Measurements from ENCODE around the gene ALDH18A1. TPM values are rescaled to one million over a fixed set of nuclear protein-coding genes. Genes with fewer than 3 reads are reported as not detected.

ALDH18A1 gene
- total RNA-seq, 1 experiment from 2014 or later: 114 TPM

- no peak overlapping the region for H3K14ac ChIP-seq (ENCODE audit: insufficient read depth, low read length)
- no peak overlapping the region for H2BK15ac ChIP-seq (ENCODE audit: low read depth, low read length)
- H2BK120ac ChIP-seq (ENCODE audit: low read depth, low read length, poor library complexity, severe bottlenecking): no peak overlapping the region
- H3K9me3 ChIP-seq (ENCODE audit: control insufficient read depth, low read depth, low read length): no peaks in the 10 kb centered on the region
- no peak overlapping the region for H3K27ac ChIP-seq (ENCODE audit: insufficient read length, low read depth, low read length)
- peaks cover 2% of the 10 kb centered on the region for H3K27me3 Mint-ChIP-seq (ENCODE audit: low read depth)
- H4K91ac ChIP-seq (ENCODE audit: insufficient read length, low read depth, low read length): no peak overlapping the region
- peaks cover 0 to 3% of the 10 kb centered on the region in 2 experiments; a peak in 1 of 4 replicates for H3K4me1 Mint-ChIP-seq
- no CpG with 5 or more reads among the region's 11 CpGs for WGBS (ENCODE audit: extremely low coverage, insufficient read length, low lambda C conversion rate)
- H3K23me2 ChIP-seq (ENCODE audit: insufficient read length, low read depth, low read length, poor library complexity, severe bottlenecking): no peaks in the 10 kb centered on the region
- no peak overlapping the region for H3K56ac ChIP-seq (ENCODE audit: insufficient read length, low read depth, low read length)
- DNase-seq: no peak
- H2AFZ ChIP-seq (ENCODE audit: low read length): no peak overlapping the region
- no peak overlapping the region for H2AK5ac ChIP-seq (ENCODE audit: insufficient read length, low read length)
- no peak overlapping the region for H3K4ac ChIP-seq (ENCODE audit: low read depth, low read length)
- H3K4me3 Mint-ChIP-seq: no peak overlapping the region
- no peak for TF ChIP-seq CTCF (conservative IDR thresholded peaks at IDR 0.05)
- H4K5ac ChIP-seq (ENCODE audit: insufficient read length, low read depth, low read length): no peak overlapping the region
- H3K27ac Mint-ChIP-seq: no peak overlapping the region; a peak in 1 of 7 replicates
- H3K4me2 ChIP-seq (ENCODE audit: insufficient read depth, insufficient read length, low read length): no peak overlapping the region
- no peak overlapping the region for H2BK20ac ChIP-seq (ENCODE audit: low read depth, low read length, poor library complexity, severe bottlenecking)
- no peaks in the 10 kb centered on the region for H3K27me3 ChIP-seq (ENCODE audit: insufficient read depth, low read length)
- no peak overlapping the region for H2BK5ac ChIP-seq (ENCODE audit: insufficient read length, low read length)
- no peaks in the 10 kb centered on the region for H3K36me3 Mint-ChIP-seq (ENCODE audit: insufficient read depth in 1 of 3, low read depth in 3 of 3)
- H3K18ac ChIP-seq (ENCODE audit: insufficient read length, low read depth, low read length): no peak overlapping the region
- H4K20me1 ChIP-seq (ENCODE audit: control insufficient read depth, insufficient read depth, insufficient read length): no peaks in the 10 kb centered on the region
- H3K79me2 ChIP-seq (ENCODE audit: insufficient read depth, low read length): no peaks in the 10 kb centered on the region
- H3K23ac ChIP-seq (ENCODE audit: insufficient read length, low read depth, low read length): no peak overlapping the region
- no peak overlapping the region for H2BK12ac ChIP-seq (ENCODE audit: insufficient read length, low read depth, low read length)
- H3K79me1 ChIP-seq (ENCODE audit: insufficient read depth, low read depth, low read length, poor library complexity, severe bottlenecking): no peaks in the 10 kb centered on the region
- H3K9me3 Mint-ChIP-seq: no peaks in the 10 kb centered on the region
- H3K4me1 ChIP-seq (ENCODE audit: insufficient read depth, low read length): no peaks in the 10 kb centered on the region
- H4K8ac ChIP-seq (replicated peaks; ENCODE audit: insufficient read length, low read depth, low read length): no peak overlapping the region
- H3T11ph ChIP-seq (ENCODE audit: low read length): no peak overlapping the region
- no peak overlapping the region for H3K9ac ChIP-seq (ENCODE audit: extremely low read depth, insufficient read length, low read length)
Measured at GRCh38 chr10:95574649-95575365, 81.7 kb downstream of the ALDH18A1 start.

Data from H9 (cell line).